GM12891 (cell line): Measurements from ENCODE around the gene AFAP1.

Experiments used
- PAX5 ChIP-seq: IDR thresholded peaks from 2 replicates; pipeline ENCODE4 v1.6.1; 2011; ENCODE audit warnings: low read length, moderate library complexity, mild to moderate bottlenecking; ENCODE audit not compliant: insufficient read depth, severe bottlenecking
- POLR2A ChIP-seq: IDR thresholded peaks from 2 replicates; pipeline ENCODE4 v1.6.1; 2011; ENCODE audit warnings: low read depth, low read length, control low read depth
- POLR2AphosphoS5 ChIP-seq: IDR thresholded peaks from 2 replicates; pipeline ENCODE4 v1.6.1; 2011; ENCODE audit warnings: low read depth, low read length, control low read depth
- POU2F2 ChIP-seq: IDR thresholded peaks from 2 replicates; pipeline ENCODE4 v1.6.1; 2011; ENCODE audit warnings: low read depth, mild to moderate bottlenecking, control low read depth, low read length, moderate library complexity
- SPI1 ChIP-seq: IDR thresholded peaks from 2 replicates; pipeline ENCODE4 v1.6.1; 2011; ENCODE audit warnings: low read depth, low read length, control low read depth
- TAF1 ChIP-seq: IDR thresholded peaks from 2 replicates; pipeline ENCODE4 v1.6.1; 2011; ENCODE audit warnings: low read depth, low read length, control low read depth

GRCh38 chr4:7714738-7715137, 224.9 kb downstream of the AFAP1 start:
- TF ChIP-seq POLR2A (no peak), PAX5 (no peak), POLR2AphosphoS5 (no peak), POU2F2 (no peak), TAF1 (no peak), SPI1 (no peak)
